Umbilical cord (tissue), 2 donors: ENCODE measurements around the gene INVS. TPM values are rescaled to one million over a fixed set of nuclear protein-coding genes. Genes with fewer than 3 reads are reported as not detected.
"Not testable (repeated sequence)": the region's sequence is repeated elsewhere in the genome, so short reads cannot be mapped to it uniquely, and the experiment has no call there.

Experiments
- DNase-seq: peaks from one replicate; pipeline ENCODE4 v3.0.0-alpha.2; 2015; ENCODE audit warnings: low spot score
- total RNA-seq: library from RNA; depleted of rRNA; stranded (reverse); fragments of >200 nt; gene quantifications from one replicate; pipeline ENCODE4 v1.2.3, GENCODE V29; 2014; ENCODE audit warnings: low replicate concordance; ENCODE audit not compliant: insufficient read depth

The INVS gene
- total RNA-seq, 1 donor from 2014 or later, result 72.2 TPM

- no peak for DNase-seq
These were observed 94.0 kb downstream of the INVS start for GRCh38 chr9:100193078-100193477.

GRCh38 chr9:100196215-100196614 lies 97.2 kb downstream of the INVS start:
- no peak for DNase-seq

- DNase-seq, result no peak
These were observed 97.8 kb downstream of the INVS start for GRCh38 chr9:100196828-100197227.

GRCh38 chr9:100197553-100197952 lies 98.5 kb downstream of the INVS start:
- no peak for DNase-seq

- no peak for DNase-seq
These were observed 103.8 kb downstream of the INVS start for GRCh38 chr9:100202806-100203205.

- no peak for DNase-seq
These were observed 105.8 kb downstream of the INVS start for GRCh38 chr9:100204796-100205195.

- no peak for DNase-seq
These were observed 107.9 kb downstream of the INVS start for GRCh38 chr9:100206899-100207298.

- DNase-seq, result no peak
These were observed 109.6 kb downstream of the INVS start for GRCh38 chr9:100208673-100209072.

GRCh38 chr9:100211476-100211875 lies 112.4 kb downstream of the INVS start:
- no peak for DNase-seq

GRCh38 chr9:100213730-100214477 lies 114.9 kb downstream of the INVS start:
- DNase-seq, result no peak

GRCh38 chr9:100216178-100216787 lies 117.2 kb downstream of the INVS start:
- no peak for DNase-seq

GRCh38 chr9:100217536-100217935 lies 118.5 kb downstream of the INVS start:
- no peak for DNase-seq

- DNase-seq, result no peak
These were observed 120.3 kb downstream of the INVS start for GRCh38 chr9:100219347-100219746.

- DNase-seq, result no peak
These were observed 121.9 kb downstream of the INVS start for GRCh38 chr9:100220936-100221335.

- DNase-seq, result no peak
These were observed 122.5 kb downstream of the INVS start for GRCh38 chr9:100221538-100221937.

- DNase-seq, result peak; percentile 55
These were observed 123.6 kb downstream of the INVS start for GRCh38 chr9:100222674-100223073.

GRCh38 chr9:100227636-100228035 lies 128.6 kb downstream of the INVS start:
- DNase-seq, result no peak

- DNase-seq, result no peak
These were observed 129.4 kb downstream of the INVS start for GRCh38 chr9:100228352-100228869.

- no peak for DNase-seq
These were observed 130.1 kb downstream of the INVS start for GRCh38 chr9:100229136-100229535.

- DNase-seq, result no peak
These were observed 130.5 kb downstream of the INVS start for GRCh38 chr9:100229561-100229960.

- not testable (repeated sequence) for DNase-seq
These were observed 137.9 kb downstream of the INVS start for GRCh38 chr9:100236986-100237385.

- DNase-seq, result no peak
These were observed 141.5 kb downstream of the INVS start for GRCh38 chr9:100240512-100240911.

- DNase-seq, result no peak
These were observed 168.2 kb downstream of the INVS start for GRCh38 chr9:100267211-100267610.
